HepG2 (cell line): ENCODE results near the gene CYP19A1. TPM values are rescaled to one million over a fixed set of nuclear protein-coding genes. Genes with fewer than 3 reads are reported as not detected.

Experiments used
- ATAC-seq: fragments of 200-7000 bp; cut with Tn5 transposase; 3 replicates; pipeline ENCODE4 v1.9.1; 2020; ENCODE audit warnings: mild to moderate bottlenecking, moderate library complexity
- BruUV-seq: library from RNA; stranded (reverse); fragments of 400-500 nt; replicated peaks from 2 replicates; lab custom pipeline; 2021; lab: Mats Ljungman, UMichigan
- CTCF ChIA-PET: fragments of 300-600 bp; formaldehyde crosslinking; extraction: SDS; loops from one replicate; lab custom pipeline; 2021; ENCODE audit warnings: low total read pairs, inconsistent platforms, low intra/inter-chr PET ratio; lab: Yijun Ruan, JAX
- POLR2A ChIA-PET: fragments of 350-600 bp; sonication (Branson Sonifier 250); formaldehyde crosslinking; loops from one replicate; lab custom pipeline; 2020; ENCODE audit warnings: antibody characterized with exemption, inconsistent platforms; lab: Yijun Ruan, JAX
- DNase-seq: peaks from one replicate; pipeline ENCODE4 v3.0.0-alpha.2; 2015; ENCODE audit warnings: low spot score
- FAIRE-seq: peaks from 3 replicates; lab custom pipeline; 2011; peaks lifted over from hg19 to GRCh38; lab: Jason Lieb, UNC
- H2AFZ ChIP-seq: one replicate; pipeline ENCODE4 v1.6.1; 2011; ENCODE audit warnings: low read length, inconsistent platforms
- H3K27ac ChIP-seq: fragments of 300-600 bp; 3 replicates; pipeline ENCODE4 v1.8.0; 2011; ENCODE audit warnings: mixed run types, mild to moderate bottlenecking, mixed read lengths, low read length, inconsistent platforms; ENCODE audit not compliant: insufficient read depth; ENCODE audit errors: extremely low read length
- H3K27me3 ChIP-seq, 2 experiments: fragments of 200-600 bp in 1 of 2; 2 replicates in 1 of 2; 3 replicates in 1 of 2; pipeline versions ENCODE4 v1.6.0 to v1.8.0; 2011; ENCODE audit warnings: low read length in 2 of 2, mild to moderate bottlenecking in 2 of 2, moderate library complexity in 2 of 2, inconsistent platforms in 1 of 2; ENCODE audit not compliant: insufficient read depth in 2 of 2, control insufficient read depth in 1 of 2
- H3K36me3 ChIP-seq, 2 experiments: fragments of 200-600 bp in 1 of 2; replicated peaks in 1 of 2; 2 replicates in 1 of 2; 3 replicates in 1 of 2; pipeline versions ENCODE4 v1.5.1 to v1.8.0; 2011; ENCODE audit warnings: low read length in 2 of 2, inconsistent platforms in 1 of 2; ENCODE audit not compliant: insufficient read depth in 2 of 2, control insufficient read depth in 1 of 2
- H3K4me1 ChIP-seq: 2 replicates; pipeline ENCODE4 v1.5.1; 2012; ENCODE audit warnings: low read length, inconsistent platforms; ENCODE audit not compliant: insufficient read depth
- H3K4me2 ChIP-seq: 2 replicates; pipeline ENCODE4 v1.6.0; 2011; ENCODE audit warnings: low read depth, low read length, inconsistent platforms
- H3K4me3 ChIP-seq, 3 experiments: fragments of 200-600 bp in 1 of 3; sonication (generic), shearing (Covaris generic) in 1 of 3; replicated peaks in 1 of 3; 2 replicates each; pipeline ENCODE4 v1.5.1; 2011 to 2016; ENCODE audit warnings: low read length in 3 of 3, inconsistent platforms in 2 of 3, low read depth in 2 of 3, mild to moderate bottlenecking in 2 of 3, control low read depth in 1 of 3, mixed read lengths in 1 of 3; ENCODE audit not compliant: insufficient read depth in 1 of 3
- H3K79me2 ChIP-seq: one replicate; pipeline ENCODE4 v1.6.1; 2011; ENCODE audit warnings: low read length, inconsistent platforms; ENCODE audit not compliant: insufficient read depth
- H3K9ac ChIP-seq: 2 replicates; pipeline ENCODE4 v1.6.0; 2011; ENCODE audit warnings: mild to moderate bottlenecking, low read depth, low read length, inconsistent platforms; ENCODE audit not compliant: insufficient read depth
- H3K9me3 ChIP-seq: 2 replicates; pipeline ENCODE4 v1.5.1; 2012; ENCODE audit warnings: mild to moderate bottlenecking, low read length
- H4K20me1 ChIP-seq: 2 replicates; pipeline ENCODE4 v1.6.0; 2011; ENCODE audit warnings: inconsistent platforms, mild to moderate bottlenecking, low read length, moderate library complexity; ENCODE audit not compliant: insufficient read depth
- CEBPB ChIP-seq: IDR thresholded peaks from 2 replicates; pipeline ENCODE4 v1.6.1; 2011; ENCODE audit warnings: low read depth, low read length, improper control_type of control experiment, borderline replicate concordance
- HOXA7 ChIP-seq: sonication (generic); formaldehyde crosslinking; IDR thresholded peaks from 2 replicates; pipeline ENCODE4 v1.8.1; 2022; ENCODE audit warnings: mild to moderate bottlenecking, missing genetic modification reagents, moderate library complexity
- MIER3 ChIP-seq: IDR thresholded peaks from 2 replicates; pipeline ENCODE4 v1.6.1; 2016; ENCODE audit warnings: missing compliant biosample characterization, borderline replicate concordance
- NFAT5 ChIP-seq: sonication (generic); formaldehyde crosslinking; IDR thresholded peaks from 2 replicates; pipeline ENCODE4 v1.4.0; 2020; ENCODE audit warnings: missing genetic modification reagents
- SIN3A ChIP-seq: IDR thresholded peaks from 2 replicates; pipeline ENCODE4 v1.6.1; 2011; ENCODE audit warnings: low read depth, mild to moderate bottlenecking, control low read depth, low read length, borderline replicate concordance
- SP4 ChIP-seq: sonication (generic); formaldehyde crosslinking; IDR thresholded peaks from 2 replicates; pipeline ENCODE4 v1.8.1; 2023; ENCODE audit warnings: mild to moderate bottlenecking, missing genetic modification reagents
- ZNF292 ChIP-seq: sonication (generic); formaldehyde crosslinking; IDR thresholded peaks from 2 replicates; pipeline ENCODE4 v1.8.1; 2022; ENCODE audit warnings: mild to moderate bottlenecking, low read depth, missing genetic modification reagents, borderline replicate concordance
- WGBS: methylation state at CpG from one replicate; pipeline ENCODE4 v1.1.6; 2017; ENCODE audit warnings: low lambda C conversion rate; 5-methylcytosine and 5-hydroxymethylcytosine counted together
- in situ Hi-C: cut with HindIII; loops from 2 replicates; pipeline ENCODE4 v1.10.0; 2017; ENCODE audit warnings: low pct_unique_long_range_greater_than_20kb; ENCODE audit not compliant: extremely low pct_ligation_motif_present
- intact Hi-C: fragments of 100-400 bp; cut with micrococcal nuclease; formaldehyde crosslinking; loops from one replicate; pipeline ENCODE4 v1.10.0; 2022; ENCODE audit not compliant: unreplicated experiment
- polyA plus RNA-seq, 8 experiments: library from polyadenylated mRNA; depleted of rRNA in 3 of 8; stranded (reverse) in 7 of 8; unstranded in 1 of 8; fragments of >200 nt; fragmentation: Illumina TruSeq in 4 of 8; extraction: Trizol in 4 of 8; gene quantifications; 2 replicates each; pipeline versions ENCODE4 v1.2.1 to v1.2.3, GENCODE V29; 2011 to 2016; ENCODE audit warnings: low read depth in 4 of 8, missing spikeins in 1 of 8, mixed read lengths in 1 of 8; ENCODE audit not compliant: insufficient read depth in 1 of 8
- total RNA-seq, 5 experiments: library from RNA; depleted of rRNA; stranded (reverse); fragments of >200 nt; fragmentation: Illumina TruSeq; extraction: Trizol; gene quantifications; 2 replicates each; pipeline ENCODE4 v1.2.3, GENCODE V29; 2016; ENCODE audit warnings: low read depth in 1 of 5

The CYP19A1 gene
- total and polyA plus RNA-seq, 2 of the 13 experiments (the other 11 are each of a cell fraction or from before 2014, with no cell fraction given), result 10.9 to 23.0 TPM

- DNase-seq (no peak), ATAC-seq (no peak), FAIRE-seq (no peak)
- intact Hi-C loops, result no loop called here
- H3K9ac ChIP-seq, result no peak overlapping the region
- H3K27me3 ChIP-seq, result no peaks in the 10 kb centered on the region
- ChIA-PET POLR2A (no interaction called here), CTCF (interaction anchor here (7.1 kb wide), 1 partner anchor 105 kb away, joined by 109 read pairs; no protein-coding TSS in a partner anchor)
- H3K4me2 ChIP-seq, result no peak overlapping the region
- H3K36me3 ChIP-seq, result no peaks in the 10 kb centered on the region
- in situ Hi-C loops, result no loop called here
- TF ChIP-seq MIER3 (CRISPR knock-in tag) (no peak), CEBPB (peak; percentile 77)
- H3K4me3 ChIP-seq, result no peak overlapping the region
- peaks cover 10% of the 10 kb centered on the region for H3K4me1 ChIP-seq
- no peak overlapping the region for H2AFZ ChIP-seq
- H3K79me2 ChIP-seq, result no peaks in the 10 kb centered on the region
- H4K20me1 ChIP-seq, result no peaks in the 10 kb centered on the region
- WGBS, result 98% methylated on average over 3 of the region's 3 CpGs
- no peak overlapping the region for H3K27ac ChIP-seq
- no peaks in the 10 kb centered on the region for H3K9me3 ChIP-seq
- BruUV-seq, result no TSS peak
Measured at GRCh38 chr15:51277101-51277500, 61.3 kb downstream of the CYP19A1 start.

- Histone ChIP-seq H3K9me3 (no peaks in the 10 kb centered on the region), H3K36me3 (no peaks in the 10 kb centered on the region), H2AFZ (no peak overlapping the region), H3K79me2 (no peaks in the 10 kb centered on the region), H3K4me3 (no peak overlapping the region), H3K9ac (no peak overlapping the region), H3K4me1 (no peaks in the 10 kb centered on the region), H4K20me1 (no peaks in the 10 kb centered on the region), H3K27ac (no peak overlapping the region), H3K4me2 (no peak overlapping the region), H3K27me3 (no peaks in the 10 kb centered on the region)
- TF ChIP-seq NFAT5 (no peak), HOXA7 (CRISPR knock-in tag) (no peak), SIN3A (no peak), CEBPB (no peak), ZNF292 (CRISPR knock-in tag) (no peak), SP4 (CRISPR knock-in tag) (no peak)
- no TSS peak for BruUV-seq
- in situ Hi-C loops, result no loop called here
- intact Hi-C loops, result no loop called here
- ChIA-PET CTCF (no interaction called here), POLR2A (no interaction called here)
- FAIRE-seq (no peak), ATAC-seq (no peak), DNase-seq (no peak)
- 100% methylated on average over 3 of the region's 4 CpGs for WGBS
Measured at GRCh38 chr15:51274956-51275355, 63.4 kb downstream of the CYP19A1 start.
